GM12801 (cell line): ENCODE measurements around the gene STXBP4.

ENCODE experiments used
- CTCF ChIP-seq: IDR thresholded peaks from one replicate; pipeline ENCODE4 v1.5.1; 2011; ENCODE audit warnings: control low read depth; ENCODE audit not compliant: insufficient read length; ENCODE audit errors: extremely low read depth

The STXBP4 gene

GRCh38 chr17:54996441-54996840 lies 27.9 kb downstream of the STXBP4 start:
- TF ChIP-seq CTCF: no peak

GRCh38 chr17:55002458-55002857 lies 33.9 kb downstream of the STXBP4 start:
- TF ChIP-seq CTCF: no peak

DNA sequence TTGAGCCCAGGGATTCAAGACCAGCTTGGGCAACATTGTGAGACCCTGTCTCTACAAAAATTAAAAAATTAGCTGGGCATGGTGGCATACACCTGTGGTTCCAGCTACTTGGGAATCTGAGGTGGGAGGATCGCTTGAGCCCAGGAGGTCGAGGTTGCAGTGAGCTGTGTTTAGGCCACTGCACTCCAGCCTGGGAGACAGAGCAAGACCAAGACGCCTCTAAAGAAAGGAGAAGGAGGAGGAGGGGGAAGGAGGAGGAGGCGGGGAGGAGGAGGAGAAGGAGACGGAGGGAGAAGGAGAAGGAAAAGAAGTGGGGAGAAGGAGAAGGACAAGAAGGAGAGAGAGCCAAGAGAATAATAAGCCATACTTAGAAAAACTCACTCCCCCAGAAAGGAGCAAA lies 35.9 kb downstream of the STXBP4 start:
- no peak for TF ChIP-seq CTCF

DNA sequence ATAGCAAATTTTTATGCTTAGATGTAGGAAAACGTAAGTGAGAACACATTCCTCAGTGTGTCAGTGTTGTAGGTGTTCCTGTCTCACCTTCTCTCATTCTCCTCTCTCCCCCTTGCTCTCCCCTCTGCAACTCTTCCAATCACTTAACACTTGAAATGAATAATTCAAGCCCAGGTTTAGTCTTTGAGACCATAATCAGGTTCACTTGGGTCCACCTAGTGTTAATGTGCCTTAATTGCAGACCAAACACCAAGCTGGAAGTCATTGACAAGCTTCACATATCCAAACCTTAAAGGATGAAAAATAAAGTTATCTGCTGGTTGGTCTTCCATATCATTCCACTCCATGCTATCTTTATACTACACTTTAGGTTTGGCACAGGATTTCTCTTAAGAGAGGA lies 37.0 kb downstream of the STXBP4 start:
- TF ChIP-seq CTCF: no peak

- TF ChIP-seq CTCF: no peak
Observed at GRCh38 chr17:55023626-55024025, 55.1 kb downstream of the STXBP4 start.

DNA sequence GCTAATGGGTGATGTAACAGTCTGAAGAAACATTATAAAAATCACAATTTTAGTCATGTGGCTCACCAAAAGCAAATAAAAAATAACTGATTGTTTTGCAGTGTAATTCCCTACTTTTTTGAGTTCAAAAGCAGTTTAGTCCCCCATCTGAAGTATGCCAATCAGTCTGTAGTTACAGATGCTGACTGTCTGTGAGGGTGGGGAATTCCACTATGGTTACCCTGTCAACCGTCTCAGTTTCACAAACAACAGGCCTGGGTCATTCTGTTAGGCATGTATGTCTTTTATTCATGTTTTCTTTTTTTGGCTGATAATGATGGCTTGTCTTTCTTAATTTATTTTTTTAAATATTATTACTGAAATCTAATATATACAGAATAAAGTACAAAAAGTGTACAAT lies 69.3 kb downstream of the STXBP4 start:
- TF ChIP-seq CTCF: no peak

GRCh38 chr17:55038291-55038690 lies 69.7 kb downstream of the STXBP4 start:
- no peak for TF ChIP-seq CTCF

- no peak for TF ChIP-seq CTCF
Observed at GRCh38 chr17:55040611-55041010, 72.0 kb downstream of the STXBP4 start.
